Caco-2 (cell line): ENCODE measurements around the gene SLC30A3. TPM values are rescaled to one million over a fixed set of nuclear protein-coding genes. Genes with fewer than 3 reads are reported as not detected.

Source experiments
- BruUV-seq: library from RNA; stranded (reverse); fragments of 400-500 nt; replicated peaks from 2 replicates; lab custom pipeline; 2021; lab: Mats Ljungman, UMichigan
- CTCF ChIA-PET: fragments of 300-600 bp; sonication (Branson Sonifier 250); formaldehyde crosslinking; loops from one replicate; lab custom pipeline; 2022; ENCODE audit warnings: antibody characterized with exemption; lab: Charles Lee
- POLR2A ChIA-PET: fragments of 300-600 bp; sonication (Branson Sonifier 250); formaldehyde crosslinking; loops from one replicate; lab custom pipeline; 2022; ENCODE audit warnings: antibody characterized with exemption; lab: Charles Lee
- DNase-seq, 2 experiments: peaks; one replicate each; pipeline versions ENCODE4 v3.0.0 to v3.0.0-alpha.2; 2020 to 2022
- H3K27me3 ChIP-seq: replicated peaks from 2 replicates; pipeline ENCODE4 v1.6.0; 2011; ENCODE audit warnings: low read length; ENCODE audit not compliant: control insufficient read depth, insufficient read depth
- H3K36me3 ChIP-seq: 2 replicates; pipeline ENCODE4 v1.5.1; 2011; ENCODE audit warnings: low read length; ENCODE audit not compliant: control insufficient read depth, insufficient read depth
- H3K4me1 ChIP-seq: fragments of 250-450 bp; sonication (Bioruptor Pico); 2 replicates; pipeline ENCODE4 v1.5.1; 2020; ENCODE audit warnings: mild to moderate bottlenecking
- H3K4me3 ChIP-seq: 2 replicates; pipeline ENCODE4 v1.5.1; 2011; ENCODE audit warnings: low read depth, mild to moderate bottlenecking, control low read depth, low read length
- H3K9me3 ChIP-seq: fragments of 250-450 bp; sonication (Bioruptor Pico); 2 replicates; pipeline ENCODE4 v1.5.1; 2020; ENCODE audit warnings: mild to moderate bottlenecking, moderate library complexity
- H3K27ac Mint-ChIP-seq: one replicate; pipeline ENCODE4 v1.8.0; 2022; ENCODE audit warnings: mixed read lengths; ENCODE audit not compliant: unreplicated experiment
- H3K27me3 Mint-ChIP-seq: one replicate; pipeline ENCODE4 v1.8.0; 2022; ENCODE audit warnings: mixed read lengths; ENCODE audit not compliant: insufficient read depth, unreplicated experiment
- H3K36me3 Mint-ChIP-seq: one replicate; pipeline ENCODE4 v1.8.0; 2022; ENCODE audit warnings: mild to moderate bottlenecking, mixed read lengths; ENCODE audit not compliant: insufficient read depth, unreplicated experiment
- H3K4me1 Mint-ChIP-seq: one replicate; pipeline ENCODE4 v1.8.0; 2022; ENCODE audit warnings: low read depth, mixed read lengths; ENCODE audit not compliant: unreplicated experiment
- H3K4me3 Mint-ChIP-seq: one replicate; pipeline ENCODE4 v1.8.0; 2022; ENCODE audit warnings: mild to moderate bottlenecking, moderate library complexity, mixed read lengths; ENCODE audit not compliant: unreplicated experiment
- H3K9me3 Mint-ChIP-seq: one replicate; pipeline ENCODE4 v1.8.0; 2022; ENCODE audit warnings: mixed read lengths; ENCODE audit not compliant: unreplicated experiment
- intact Hi-C: fragments of 100-400 bp; cut with micrococcal nuclease; formaldehyde crosslinking; loops from one replicate; pipeline ENCODE4 v1.10.0; 2022; ENCODE audit not compliant: unreplicated experiment
- total RNA-seq: library from RNA; stranded (reverse); gene quantifications from 2 replicates; pipeline ENCODE4 v1.2.3, GENCODE V29; 2022
- TF ChIP-seq, protein P1 (sequence below), 2 experiments: fragments of 200-600 bp in 1 of 2; IDR thresholded peaks; 1 replicate in 1 of 2; 2 replicates in 1 of 2; pipeline versions ENCODE4 v1.5.1 to v1.8.0; 2011 to 2022; ENCODE audit warnings: antibody characterized with exemption in 1 of 2, control low read depth in 1 of 2, inconsistent platforms in 1 of 2, low read depth in 1 of 2, low read length in 1 of 2, mild to moderate bottlenecking in 1 of 2, moderate library complexity in 1 of 2; ENCODE audit not compliant: insufficient read depth in 1 of 2, severe bottlenecking in 1 of 2, unreplicated experiment in 1 of 2

The SLC30A3 gene
- total RNA-seq, 1 experiment from 2014 or later = 4.3 TPM

DNA sequence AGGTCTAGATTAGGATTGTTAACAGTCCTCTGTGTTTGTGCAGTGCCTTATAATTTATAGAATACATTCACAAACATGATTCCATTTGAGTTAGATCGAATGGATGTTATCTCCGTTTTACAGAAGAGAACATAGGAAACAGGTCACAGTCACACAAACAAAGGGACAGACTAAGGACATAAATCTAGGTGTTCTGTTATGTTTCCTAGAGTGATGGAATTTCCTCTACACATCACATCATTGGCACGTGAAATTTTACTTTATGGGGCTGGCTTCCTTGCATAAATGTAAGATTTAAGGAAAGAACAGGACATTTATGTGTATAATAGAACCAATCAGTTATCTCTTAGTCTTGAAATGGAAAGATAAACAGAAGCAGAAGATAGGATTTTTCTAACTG is 25.8 kb upstream of the SLC30A3 start:
- no peak overlapping the region for H3K4me3 Mint-ChIP-seq
- H3K36me3 Mint-ChIP-seq = peaks cover 7% of the 10 kb centered on the region
- CTCF ChIA-PET = interaction anchor here (1.4 kb wide), 1 partner anchor 14 kb away, joined by 8 read pairs; no protein-coding TSS in a partner anchor
- no peaks in the 10 kb centered on the region for H3K27me3 Mint-ChIP-seq
- H3K4me1 ChIP-seq = peaks cover 31% of the 10 kb centered on the region
- POLR2A ChIA-PET = no interaction called here
- H3K36me3 ChIP-seq = no peaks in the 10 kb centered on the region
- no TSS peak for BruUV-seq
- H3K27ac Mint-ChIP-seq = no peak overlapping the region
- DNase-seq = no peak
- H3K4me3 ChIP-seq = no peak overlapping the region
- H3K27me3 ChIP-seq = no peaks in the 10 kb centered on the region
- H3K4me1 Mint-ChIP-seq = peaks cover 32% of the 10 kb centered on the region
- H3K9me3 Mint-ChIP-seq = no peaks in the 10 kb centered on the region
- H3K9me3 ChIP-seq = no peaks in the 10 kb centered on the region
- intact Hi-C loops = loop anchor here (10.0 kb wide), 1 partner anchor 194 kb away; no protein-coding TSS in a partner anchor
- TF ChIP-seq, protein P1, sequence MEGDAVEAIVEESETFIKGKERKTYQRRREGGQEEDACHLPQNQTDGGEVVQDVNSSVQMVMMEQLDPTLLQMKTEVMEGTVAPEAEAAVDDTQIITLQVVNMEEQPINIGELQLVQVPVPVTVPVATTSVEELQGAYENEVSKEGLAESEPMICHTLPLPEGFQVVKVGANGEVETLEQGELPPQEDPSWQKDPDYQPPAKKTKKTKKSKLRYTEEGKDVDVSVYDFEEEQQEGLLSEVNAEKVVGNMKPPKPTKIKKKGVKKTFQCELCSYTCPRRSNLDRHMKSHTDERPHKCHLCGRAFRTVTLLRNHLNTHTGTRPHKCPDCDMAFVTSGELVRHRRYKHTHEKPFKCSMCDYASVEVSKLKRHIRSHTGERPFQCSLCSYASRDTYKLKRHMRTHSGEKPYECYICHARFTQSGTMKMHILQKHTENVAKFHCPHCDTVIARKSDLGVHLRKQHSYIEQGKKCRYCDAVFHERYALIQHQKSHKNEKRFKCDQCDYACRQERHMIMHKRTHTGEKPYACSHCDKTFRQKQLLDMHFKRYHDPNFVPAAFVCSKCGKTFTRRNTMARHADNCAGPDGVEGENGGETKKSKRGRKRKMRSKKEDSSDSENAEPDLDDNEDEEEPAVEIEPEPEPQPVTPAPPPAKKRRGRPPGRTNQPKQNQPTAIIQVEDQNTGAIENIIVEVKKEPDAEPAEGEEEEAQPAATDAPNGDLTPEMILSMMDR (IDR thresholded peaks at IDR 0.05; ENCODE audit: insufficient read depth in 1 of 2, low read depth in 1 of 2, low read length in 1 of 2, severe bottlenecking in 1 of 2, unreplicated experiment in 1 of 2) = no peak

DNA sequence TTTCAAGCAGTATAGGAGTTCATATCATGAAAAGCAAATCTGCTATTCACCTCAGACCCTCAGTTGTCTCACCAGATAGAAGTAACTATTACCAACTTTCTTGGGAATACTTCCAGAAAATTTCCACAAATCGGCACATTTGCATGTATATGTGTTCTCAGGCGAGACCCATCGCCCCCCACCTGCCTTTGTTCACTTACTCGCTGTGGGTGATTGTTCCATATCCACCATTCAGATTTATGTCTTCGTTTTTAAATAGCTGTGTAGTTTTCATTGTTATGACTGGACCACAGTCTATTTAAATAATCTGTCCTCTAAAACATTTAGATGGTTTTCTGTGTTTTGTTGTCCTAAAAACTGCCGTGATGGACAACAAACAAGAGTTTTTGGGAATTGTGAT is 22.6 kb upstream of the SLC30A3 start:
- peaks cover 26% of the 10 kb centered on the region for H3K4me1 Mint-ChIP-seq
- no peak for DNase-seq
- Histone ChIP-seq H3K4me1 (peaks cover 7% of the 10 kb centered on the region), H3K36me3 (no peaks in the 10 kb centered on the region), H3K9me3 (no peaks in the 10 kb centered on the region), H3K27me3 (no peaks in the 10 kb centered on the region), H3K4me3 (no peak overlapping the region)
- H3K4me3 Mint-ChIP-seq = no peak overlapping the region
- no peaks in the 10 kb centered on the region for H3K36me3 Mint-ChIP-seq
- BruUV-seq = no TSS peak
- no peak overlapping the region for H3K27ac Mint-ChIP-seq
- TF ChIP-seq, protein P1 (IDR thresholded peaks at IDR 0.05; ENCODE audit: insufficient read depth in 1 of 2, low read depth in 1 of 2, low read length in 1 of 2, severe bottlenecking in 1 of 2, unreplicated experiment in 1 of 2) = no peak
- intact Hi-C loops = loop anchor here (10.0 kb wide), 1 partner anchor 191 kb away; no protein-coding TSS in a partner anchor
- no peaks in the 10 kb centered on the region for H3K27me3 Mint-ChIP-seq
- ChIA-PET POLR2A (no interaction called here), CTCF (no interaction called here)
- no peaks in the 10 kb centered on the region for H3K9me3 Mint-ChIP-seq

DNA sequence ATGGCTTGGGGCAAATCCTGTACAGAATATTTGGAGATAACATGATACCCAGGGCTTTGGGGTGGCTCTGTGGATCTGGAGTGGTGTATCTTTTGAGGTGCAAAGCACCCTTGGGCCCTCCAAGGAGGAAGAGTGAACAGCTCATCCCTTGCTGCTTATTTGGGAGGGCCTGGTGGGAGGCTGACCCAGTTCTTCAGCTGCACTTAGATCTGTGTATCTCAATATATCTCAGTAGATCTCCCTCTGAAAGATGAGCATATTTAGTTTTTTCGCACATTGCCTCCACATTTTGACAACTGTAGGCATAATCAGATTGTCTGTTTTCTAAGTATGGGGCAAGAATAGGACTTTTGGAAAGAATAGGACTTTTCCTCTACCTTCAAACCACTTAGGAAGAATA is 22.1 kb upstream of the SLC30A3 start:
- Mint-ChIP-seq H3K36me3 (no peaks in the 10 kb centered on the region), H3K4me1 (peaks cover 26% of the 10 kb centered on the region), H3K4me3 (no peak overlapping the region), H3K27me3 (no peaks in the 10 kb centered on the region), H3K9me3 (no peaks in the 10 kb centered on the region), H3K27ac (no peak overlapping the region)
- no peak for DNase-seq
- TF ChIP-seq, protein P1 (IDR thresholded peaks at IDR 0.05; ENCODE audit: insufficient read depth in 1 of 2, low read depth in 1 of 2, low read length in 1 of 2, severe bottlenecking in 1 of 2, unreplicated experiment in 1 of 2) = no peak
- intact Hi-C loops = loop anchor here (10.0 kb wide), 1 partner anchor 190 kb away; no protein-coding TSS in a partner anchor
- Histone ChIP-seq H3K36me3 (no peaks in the 10 kb centered on the region), H3K27me3 (no peaks in the 10 kb centered on the region), H3K4me1 (peaks cover 7% of the 10 kb centered on the region), H3K9me3 (no peaks in the 10 kb centered on the region), H3K4me3 (no peak overlapping the region)
- ChIA-PET POLR2A (no interaction called here), CTCF (no interaction called here)
- no TSS peak for BruUV-seq
